NT2/D1 (cell line): ENCODE data around the gene ERI3.

ENCODE experiments used
- YY1 ChIP-seq: IDR thresholded peaks from 2 replicates; pipeline ENCODE4 v1.6.1; 2011; ENCODE audit not compliant: insufficient read length, insufficient read depth
- ZNF274 ChIP-seq: IDR thresholded peaks from 2 replicates; pipeline ENCODE4 v1.6.1; 2011; ENCODE audit warnings: mild to moderate bottlenecking, low read depth, low read length

DNA sequence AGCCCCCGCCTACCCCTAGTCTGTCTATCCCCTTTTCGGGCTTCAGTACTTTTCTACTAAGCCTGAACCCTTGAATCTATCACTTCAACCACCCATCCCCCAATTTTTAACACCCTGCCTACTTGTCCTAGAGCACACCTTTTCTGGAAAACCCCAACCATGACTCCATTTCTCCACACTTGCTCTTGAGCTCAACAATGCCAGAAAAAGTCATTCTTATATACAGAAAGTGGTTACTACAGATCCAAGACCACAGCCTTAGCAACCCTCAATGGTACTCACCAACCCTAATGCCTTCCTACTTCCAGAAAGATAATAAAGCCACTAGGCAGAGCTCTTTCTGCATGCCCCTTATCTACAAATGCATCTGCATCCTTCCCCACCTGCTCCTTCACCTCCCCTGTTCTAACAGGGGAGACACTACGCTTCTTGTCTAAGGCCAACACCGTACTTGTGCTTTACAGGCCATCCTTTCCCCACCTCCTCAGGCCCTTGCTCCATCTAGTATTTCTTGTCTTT, 100.6 kb downstream of the ERI3 start:
- TF ChIP-seq YY1 (no peak), ZNF274 (no peak)
